Chondrocyte (in vitro differentiated cells): ENCODE results near the gene RNF214. TPM values are rescaled to one million over a fixed set of nuclear protein-coding genes. Genes with fewer than 3 reads are reported as not detected.

ENCODE experiments used
- DNase-seq: peaks from one replicate; pipeline ENCODE4 v3.0.0; 2021; ENCODE audit warnings: mixed read lengths, low spot score
- H3K27ac Mint-ChIP-seq: one replicate; pipeline ENCODE4 v1.8.0; 2021; ENCODE audit warnings: mild to moderate bottlenecking, moderate library complexity, mixed read lengths; ENCODE audit not compliant: unreplicated experiment
- H3K27me3 Mint-ChIP-seq: 2 replicates; pipeline ENCODE4 v1.8.0; 2021; ENCODE audit warnings: low read depth, mixed read lengths
- H3K36me3 Mint-ChIP-seq: 2 replicates; pipeline ENCODE4 v1.8.0; 2021; ENCODE audit warnings: low read depth, mixed read lengths
- H3K4me1 Mint-ChIP-seq: 2 replicates; pipeline ENCODE4 v1.8.0; 2021; ENCODE audit warnings: low read depth, mild to moderate bottlenecking, mixed read lengths
- H3K4me3 Mint-ChIP-seq: one replicate; pipeline ENCODE4 v1.8.0; 2021; ENCODE audit warnings: mild to moderate bottlenecking, moderate library complexity, mixed read lengths; ENCODE audit not compliant: unreplicated experiment
- H3K9me3 Mint-ChIP-seq: 2 replicates; pipeline ENCODE4 v1.8.0; 2021; ENCODE audit warnings: low read depth, mixed read lengths
- total RNA-seq: library from RNA; stranded (reverse); gene quantifications from 3 replicates; pipeline ENCODE4 v1.2.1, GENCODE V29; 2021
- TF ChIP-seq, protein P1 (sequence below): fragments of 200-600 bp; sonication (generic); IDR thresholded peaks from 2 replicates; pipeline ENCODE4 v1.5.0; 2021; ENCODE audit warnings: antibody characterized with exemption, mild to moderate bottlenecking, moderate library complexity

RNF214 gene
- total RNA-seq, 1 donor from 2014 or later: 24.7 TPM

DNA sequence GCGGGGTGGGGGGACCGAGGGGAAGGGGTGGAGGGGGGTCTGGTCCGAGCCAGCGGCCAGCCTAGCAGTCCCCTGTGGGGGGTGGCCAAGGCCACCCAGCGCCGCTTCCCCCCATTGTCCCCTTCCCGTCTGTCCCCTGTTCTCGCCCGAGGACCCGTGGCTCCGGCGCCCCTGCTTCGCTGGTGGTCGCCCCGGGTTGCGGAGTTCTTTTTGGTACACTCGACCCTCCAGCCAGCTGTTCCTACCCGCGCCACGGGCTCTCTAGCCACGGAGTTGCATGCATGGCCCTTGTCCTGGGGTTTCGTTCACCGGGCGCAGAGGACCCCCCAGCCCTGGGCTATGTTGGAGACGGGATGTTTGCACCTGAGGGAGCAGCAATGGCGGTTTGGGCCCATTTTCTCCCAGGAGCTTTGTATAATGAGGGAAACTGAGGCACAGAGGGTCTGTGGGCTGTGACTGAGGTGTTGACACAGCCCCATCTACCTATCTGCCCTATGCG lies 489 bp downstream of the RNF214 start:
- TF ChIP-seq, protein P1, sequence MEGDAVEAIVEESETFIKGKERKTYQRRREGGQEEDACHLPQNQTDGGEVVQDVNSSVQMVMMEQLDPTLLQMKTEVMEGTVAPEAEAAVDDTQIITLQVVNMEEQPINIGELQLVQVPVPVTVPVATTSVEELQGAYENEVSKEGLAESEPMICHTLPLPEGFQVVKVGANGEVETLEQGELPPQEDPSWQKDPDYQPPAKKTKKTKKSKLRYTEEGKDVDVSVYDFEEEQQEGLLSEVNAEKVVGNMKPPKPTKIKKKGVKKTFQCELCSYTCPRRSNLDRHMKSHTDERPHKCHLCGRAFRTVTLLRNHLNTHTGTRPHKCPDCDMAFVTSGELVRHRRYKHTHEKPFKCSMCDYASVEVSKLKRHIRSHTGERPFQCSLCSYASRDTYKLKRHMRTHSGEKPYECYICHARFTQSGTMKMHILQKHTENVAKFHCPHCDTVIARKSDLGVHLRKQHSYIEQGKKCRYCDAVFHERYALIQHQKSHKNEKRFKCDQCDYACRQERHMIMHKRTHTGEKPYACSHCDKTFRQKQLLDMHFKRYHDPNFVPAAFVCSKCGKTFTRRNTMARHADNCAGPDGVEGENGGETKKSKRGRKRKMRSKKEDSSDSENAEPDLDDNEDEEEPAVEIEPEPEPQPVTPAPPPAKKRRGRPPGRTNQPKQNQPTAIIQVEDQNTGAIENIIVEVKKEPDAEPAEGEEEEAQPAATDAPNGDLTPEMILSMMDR: no peak
- Mint-ChIP-seq H3K4me1 (peaks cover 38% of the 10 kb centered on the region), H3K27ac (peak overlapping the region; percentile 63), H3K27me3 (no peaks in the 10 kb centered on the region), H3K36me3 (peaks cover 10% of the 10 kb centered on the region), H3K9me3 (no peaks in the 10 kb centered on the region), H3K4me3 (peak overlapping the region; percentile 89)
- DNase-seq: no peak

DNA sequence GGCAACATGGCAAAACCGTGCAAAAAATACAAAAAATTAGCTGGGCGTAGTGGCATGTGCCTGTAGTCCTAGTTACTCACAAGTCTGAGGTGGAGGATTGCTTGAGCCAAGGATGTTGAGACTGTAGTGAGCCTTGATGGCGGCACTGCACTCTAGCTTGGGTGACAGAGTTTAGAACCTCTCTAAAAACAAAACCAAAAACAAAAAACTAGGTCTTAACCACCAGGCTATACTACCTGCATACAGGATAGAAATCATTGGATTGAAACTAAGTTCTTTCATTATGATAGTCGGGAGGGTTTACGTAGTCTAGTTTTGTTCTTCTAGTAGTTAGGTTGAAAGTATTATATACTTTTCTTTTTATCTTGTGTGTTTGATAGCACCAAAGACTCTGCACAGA lies 5.8 kb downstream of the RNF214 start:
- H3K4me1 Mint-ChIP-seq: peaks cover 18% of the 10 kb centered on the region
- peaks cover 14% of the 10 kb centered on the region for H3K36me3 Mint-ChIP-seq
- H3K4me3 Mint-ChIP-seq: no peak overlapping the region
- H3K27me3 Mint-ChIP-seq: no peaks in the 10 kb centered on the region
- peak overlapping the region; percentile 1 for H3K27ac Mint-ChIP-seq
- TF ChIP-seq, protein P1: no peak
- no peak for DNase-seq
- H3K9me3 Mint-ChIP-seq: no peaks in the 10 kb centered on the region

DNA sequence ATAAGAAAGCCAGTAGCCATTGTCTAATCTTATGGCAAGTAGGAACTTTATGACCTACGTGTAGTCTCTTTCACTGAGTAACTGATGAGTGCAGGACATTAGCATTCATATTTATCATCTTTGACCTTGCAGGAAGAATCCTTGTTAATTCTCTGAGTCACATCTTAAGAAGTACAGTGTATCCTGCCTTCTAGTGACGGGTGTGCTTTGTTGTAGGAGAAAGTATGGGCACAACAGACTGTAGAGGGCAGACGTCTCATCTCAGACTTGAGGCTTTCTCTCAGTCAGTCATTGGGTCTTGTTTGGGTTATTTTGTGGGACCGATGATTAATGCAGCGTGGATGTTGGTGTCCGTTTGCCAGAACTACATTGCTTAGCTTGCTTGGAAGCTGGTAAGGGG lies 6.8 kb downstream of the RNF214 start:
- DNase-seq: no peak
- Mint-ChIP-seq H3K4me1 (peaks cover 7% of the 10 kb centered on the region), H3K27me3 (no peaks in the 10 kb centered on the region), H3K27ac (peak overlapping the region; percentile 50), H3K4me3 (no peak overlapping the region), H3K36me3 (peaks cover 15% of the 10 kb centered on the region), H3K9me3 (no peaks in the 10 kb centered on the region)
- TF ChIP-seq, protein P1: peak; percentile 69

DNA sequence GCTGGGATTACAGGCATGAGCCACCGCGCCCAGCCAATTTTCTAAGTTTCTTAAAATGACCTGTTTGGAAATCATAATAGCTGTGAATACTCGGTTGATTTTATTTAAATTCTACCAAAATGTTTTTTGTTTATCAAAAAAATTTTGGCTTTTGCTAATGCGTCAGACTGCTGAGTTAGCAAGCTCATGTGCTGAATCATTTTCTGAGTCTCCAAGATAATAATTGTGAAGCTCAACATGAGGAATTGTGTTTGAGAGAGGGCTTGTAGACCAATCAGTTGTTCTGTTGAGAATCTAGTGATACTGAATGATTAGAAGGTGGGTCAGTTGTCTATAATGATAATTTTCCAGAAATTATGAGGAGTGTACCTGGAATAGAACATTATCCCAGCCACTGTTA lies 15.9 kb downstream of the RNF214 start:
- Mint-ChIP-seq H3K27me3 (no peaks in the 10 kb centered on the region), H3K27ac (no peak overlapping the region), H3K4me3 (no peak overlapping the region), H3K9me3 (no peaks in the 10 kb centered on the region), H3K36me3 (peaks cover 28% of the 10 kb centered on the region), H3K4me1 (no peaks in the 10 kb centered on the region)
- TF ChIP-seq, protein P1: no peak
- no peak for DNase-seq

DNA sequence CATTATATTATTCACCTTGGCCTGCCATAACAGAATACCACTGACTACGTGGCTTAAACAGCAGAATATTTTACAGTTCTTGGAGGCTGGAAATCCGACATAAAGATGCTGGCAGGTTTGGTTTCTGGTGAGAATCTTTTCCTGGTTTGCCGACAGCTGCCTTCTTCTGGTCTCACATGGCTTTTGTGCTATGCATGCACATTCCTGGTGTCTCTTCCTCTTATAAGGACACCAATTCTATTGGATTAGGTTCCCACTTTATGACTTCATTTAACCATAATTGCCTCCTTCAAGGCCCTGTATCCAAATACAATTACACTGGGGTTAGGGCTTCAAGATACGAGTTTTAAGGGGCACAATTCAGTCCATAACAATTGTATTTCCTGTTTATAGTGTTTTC lies 17.1 kb downstream of the RNF214 start:
- H3K36me3 Mint-ChIP-seq: peaks cover 29% of the 10 kb centered on the region
- H3K27me3 Mint-ChIP-seq: no peaks in the 10 kb centered on the region
- no peak for DNase-seq
- H3K4me3 Mint-ChIP-seq: no peak overlapping the region
- H3K4me1 Mint-ChIP-seq: no peaks in the 10 kb centered on the region
- no peaks in the 10 kb centered on the region for H3K9me3 Mint-ChIP-seq
- no peak overlapping the region for H3K27ac Mint-ChIP-seq
- TF ChIP-seq, protein P1: no peak
